A549 (cell line): ENCODE data around the gene SRM. TPM values are rescaled to one million over a fixed set of nuclear protein-coding genes. Genes with fewer than 3 reads are reported as not detected.

ENCODE experiments used
- ATAC-seq, 2 experiments: fragments of 200-7000 bp in 1 of 2; fragments of >200 bp in 1 of 2; cut with Nextera tagmentation in 1 of 2; cut with Tn5 transposase in 1 of 2; 3 replicates each; pipeline versions ENCODE4 v1.8.0 to v1.9.1; 2018 to 2020; ENCODE audit warnings: mild to moderate bottlenecking in 1 of 2, moderate library complexity in 1 of 2
- CTCF ChIA-PET: fragments of 300-600 bp; sonication (Branson Sonifier 250); formaldehyde crosslinking; extraction: SDS; loops from one replicate; lab custom pipeline; 2021; ENCODE audit warnings: antibody characterized with exemption, inconsistent platforms; lab: Yijun Ruan, JAX
- POLR2A ChIA-PET: fragments of 350-600 bp; formaldehyde crosslinking; extraction: SDS; loops from one replicate; lab custom pipeline; 2021; ENCODE audit warnings: antibody characterized with exemption, inconsistent platforms; lab: Yijun Ruan, JAX
- DNase-seq, 2 experiments: peaks; one replicate each; pipeline versions ENCODE4 v3.0.0 to v3.0.0-alpha.2; 2011 to 2016; ENCODE audit warnings: low read depth in 1 of 2, low spot score in 1 of 2
- FAIRE-seq: peaks from 2 replicates; lab custom pipeline; 2011; peaks lifted over from hg19 to GRCh38; lab: Jason Lieb, UNC
- H3K27ac ChIP-seq, 2 experiments: fragments of >200 bp; sonication (Bioruptor Twin); formaldehyde crosslinking; 3 replicates each; pipeline ENCODE4 v1.5.1; 2016 to 2017
- H3K4me1 ChIP-seq: fragments of >200 bp; sonication (Bioruptor Twin); formaldehyde crosslinking; 3 replicates; pipeline ENCODE4 v1.6.1; 2016
- H3K4me2 ChIP-seq: fragments of >200 bp; sonication (Bioruptor Twin); formaldehyde crosslinking; 3 replicates; pipeline ENCODE4 v1.6.1; 2016
- H3K4me3 ChIP-seq: fragments of >200 bp; sonication (Bioruptor Twin); formaldehyde crosslinking; 3 replicates; pipeline ENCODE4 v1.5.1; 2016
- H3K9me3 ChIP-seq: fragments of >200 bp; sonication (Bioruptor Twin); formaldehyde crosslinking; 3 replicates; pipeline ENCODE4 v1.6.1; 2016
- BCL3 ChIP-seq: fragments of >200 bp; sonication (Bioruptor Twin); formaldehyde crosslinking; IDR thresholded peaks from 3 replicates; pipeline ENCODE4 v1.6.1; 2016
- CBX2 ChIP-seq: fragments of 200-600 bp; sonication (generic); IDR thresholded peaks from 2 replicates; pipeline ENCODE4 v1.6.1; 2016; ENCODE audit warnings: low read depth, mild to moderate bottlenecking, borderline replicate concordance
- E2F6 ChIP-seq: IDR thresholded peaks from 2 replicates; pipeline ENCODE4 v1.6.1; 2012; ENCODE audit warnings: low read depth, borderline replicate concordance
- EP300 ChIP-seq, 2 experiments: fragments of >200 bp; sonication (Bioruptor Twin); formaldehyde crosslinking; IDR thresholded peaks; 2 replicates in 1 of 2; 3 replicates in 1 of 2; pipeline ENCODE4 v1.6.1; 2016 to 2017
- FOSB ChIP-seq: fragments of 250-450 bp; sonication (Bioruptor Pico); IDR thresholded peaks from 2 replicates; pipeline ENCODE4 v1.5.0; 2020; ENCODE audit warnings: mild to moderate bottlenecking, moderate library complexity
- FOXS1 ChIP-seq: fragments of 250-450 bp; sonication (Bioruptor Pico); IDR thresholded peaks from 2 replicates; pipeline ENCODE4 v1.5.0; 2020; ENCODE audit warnings: mild to moderate bottlenecking, moderate library complexity
- GATA3 ChIP-seq: IDR thresholded peaks from 2 replicates; pipeline ENCODE4 v1.6.1; 2012; ENCODE audit warnings: borderline replicate concordance
- HDAC2 ChIP-seq: fragments of 200-600 bp; sonication (generic); IDR thresholded peaks from 2 replicates; pipeline ENCODE4 v1.6.1; 2016
- HES2 ChIP-seq: fragments of >200 bp; sonication (Bioruptor Twin); formaldehyde crosslinking; IDR thresholded peaks from 2 replicates; pipeline ENCODE4 v1.6.1; 2016
- HEYL ChIP-seq: fragments of 250-450 bp; sonication (Bioruptor Pico); IDR thresholded peaks from 2 replicates; pipeline ENCODE4 v1.8.0; 2021; ENCODE audit warnings: mild to moderate bottlenecking, moderate library complexity
- HOXB13 ChIP-seq: fragments of 250-450 bp; sonication (Bioruptor Pico); IDR thresholded peaks from 2 replicates; pipeline ENCODE4 v1.5.0; 2020; ENCODE audit warnings: low read depth, mild to moderate bottlenecking, moderate library complexity
- JUNB ChIP-seq: fragments of >200 bp; sonication (Bioruptor Twin); formaldehyde crosslinking; IDR thresholded peaks from 2 replicates; pipeline ENCODE4 v1.6.1; 2016
- KDM1A ChIP-seq: fragments of 200-600 bp; sonication (generic); IDR thresholded peaks from 2 replicates; pipeline ENCODE4 v1.6.1; 2016; ENCODE audit warnings: low read depth, mild to moderate bottlenecking
- MYC ChIP-seq: IDR thresholded peaks from 2 replicates; pipeline ENCODE4 v1.6.1; 2012; ENCODE audit warnings: mild to moderate bottlenecking, inconsistent platforms, low read length, improper control_type of control experiment, borderline replicate concordance
- NFE2L2 ChIP-seq: fragments of 150-350 bp; conservative IDR thresholded peaks from 2 replicates; pipeline ENCODE4 v1.6.1; 2014; ENCODE audit warnings: low read length
- NPAS2 ChIP-seq: fragments of 250-450 bp; sonication (Bioruptor Pico); IDR thresholded peaks from 2 replicates; pipeline ENCODE4 v1.8.0; 2022; ENCODE audit warnings: mild to moderate bottlenecking, moderate library complexity, borderline replicate concordance
- NR3C1 ChIP-seq: fragments of >200 bp; sonication (Bioruptor Twin); formaldehyde crosslinking; IDR thresholded peaks from 3 replicates; pipeline ENCODE4 v1.6.1; 2017
- PHF8 ChIP-seq: fragments of 200-600 bp; sonication (generic); IDR thresholded peaks from 2 replicates; pipeline ENCODE4 v1.6.1; 2016; ENCODE audit warnings: low read depth, mild to moderate bottlenecking, antibody characterized with exemption, moderate library complexity, borderline replicate concordance
- POLR2A ChIP-seq: IDR thresholded peaks from 2 replicates; pipeline ENCODE4 v1.6.1; 2012; ENCODE audit warnings: mild to moderate bottlenecking, low read length
- RCOR1 ChIP-seq: fragments of 150-350 bp; IDR thresholded peaks from 2 replicates; pipeline ENCODE4 v1.6.1; 2014; ENCODE audit warnings: antibody characterized with exemption, low read length, low read depth
- REST ChIP-seq: fragments of 200-600 bp; sonication (generic); IDR thresholded peaks from 2 replicates; pipeline ENCODE4 v1.6.1; 2016; ENCODE audit warnings: antibody characterized with exemption, mild to moderate bottlenecking, moderate library complexity
- RNF2 ChIP-seq: fragments of 200-600 bp; sonication (generic); IDR thresholded peaks from 2 replicates; pipeline ENCODE4 v1.6.1; 2016; ENCODE audit warnings: low read depth, mild to moderate bottlenecking, antibody characterized with exemption, moderate library complexity, borderline replicate concordance
- SMC3 ChIP-seq: fragments of >200 bp; sonication (Bioruptor Twin); formaldehyde crosslinking; IDR thresholded peaks from 3 replicates; pipeline ENCODE4 v1.6.1; 2018; ENCODE audit warnings: inconsistent platforms
- SREBF2 ChIP-seq: fragments of 450-650 bp; IDR thresholded peaks from 2 replicates; pipeline ENCODE4 v1.6.1; 2014; ENCODE audit warnings: mild to moderate bottlenecking, moderate library complexity
- TFCP2L1 ChIP-seq: fragments of 250-450 bp; sonication (Bioruptor Pico); IDR thresholded peaks from 2 replicates; pipeline ENCODE4 v1.5.0; 2021; ENCODE audit warnings: mild to moderate bottlenecking
- TP53 ChIP-seq: fragments of 250-450 bp; sonication (Bioruptor Pico); IDR thresholded peaks from 2 replicates; pipeline ENCODE4 v1.5.0; 2021; ENCODE audit warnings: mild to moderate bottlenecking, moderate library complexity
- ZC3H11A ChIP-seq: fragments of 450-650 bp; IDR thresholded peaks from 2 replicates; pipeline ENCODE4 v1.6.1; 2014; ENCODE audit warnings: antibody characterized with exemption, mild to moderate bottlenecking
- ZSCAN20 ChIP-seq: fragments of 250-450 bp; sonication (Bioruptor Pico); IDR thresholded peaks from 2 replicates; pipeline ENCODE4 v1.8.0; 2022; ENCODE audit warnings: mild to moderate bottlenecking, moderate library complexity
- WGBS: methylation state at CpG from one replicate; pipeline ENCODE4 v1.1.6; 2017; ENCODE audit errors: missing lambda C conversion rate; 5-methylcytosine and 5-hydroxymethylcytosine counted together
- polyA minus RNA-seq: library from RNA; depleted of rRNA, polyadenylated mRNA; stranded (reverse); fragments of >200 nt; gene quantifications from 2 replicates; pipeline ENCODE4 v1.2.3, GENCODE V29; 2011; rRNA and poly(A)+ RNA removed
- polyA plus RNA-seq, 4 experiments: library from polyadenylated mRNA; depleted of rRNA in 3 of 4; stranded (reverse); fragments of >200 nt; fragmentation: RNase III in 1 of 4; extraction: RNeasy Plus Mini Kit Qiagen cat#74134 plus additional on column Dnase treatment in 1 of 4; gene quantifications; 2 replicates in 3 of 4; 3 replicates in 1 of 4; pipeline ENCODE4 v1.2.3, GENCODE V29; 2011 to 2017
- TF ChIP-seq, protein P1 (sequence below): fragments of >200 bp; sonication (Bioruptor Twin); formaldehyde crosslinking; IDR thresholded peaks from 3 replicates; pipeline ENCODE4 v1.5.1; 2016
- TF ChIP-seq, protein P2 (sequence below): fragments of 250-450 bp; sonication (Bioruptor Pico); IDR thresholded peaks from 2 replicates; pipeline ENCODE4 v1.5.0; 2020; ENCODE audit warnings: low read depth, mild to moderate bottlenecking, moderate library complexity
- TF ChIP-seq, protein P3 (sequence below): IDR thresholded peaks from 2 replicates; pipeline ENCODE4 v1.6.1; 2012

The SRM gene
- polyA plus RNA-seq (2011; rRNA removed) = 30.8 and 43.6 TPM in 2 replicates
- polyA plus RNA-seq (2012; cell fraction: cytosol; rRNA removed) = 186 and 208 TPM in 2 replicates
- 93.0 and 140 TPM in 2 replicates for polyA plus RNA-seq (2012; cell fraction: nucleus; rRNA removed)
- polyA plus RNA-seq (2017; fragmentation: RNase III; extraction: RNeasy Plus Mini Kit Qiagen cat#74134 plus additional on column Dnase treatment) = 87.8 to 97.5 TPM (median 89.7 TPM) in 3 replicates
- polyA minus RNA-seq = 62.6 and 97.6 TPM in 2 replicates

DNA sequence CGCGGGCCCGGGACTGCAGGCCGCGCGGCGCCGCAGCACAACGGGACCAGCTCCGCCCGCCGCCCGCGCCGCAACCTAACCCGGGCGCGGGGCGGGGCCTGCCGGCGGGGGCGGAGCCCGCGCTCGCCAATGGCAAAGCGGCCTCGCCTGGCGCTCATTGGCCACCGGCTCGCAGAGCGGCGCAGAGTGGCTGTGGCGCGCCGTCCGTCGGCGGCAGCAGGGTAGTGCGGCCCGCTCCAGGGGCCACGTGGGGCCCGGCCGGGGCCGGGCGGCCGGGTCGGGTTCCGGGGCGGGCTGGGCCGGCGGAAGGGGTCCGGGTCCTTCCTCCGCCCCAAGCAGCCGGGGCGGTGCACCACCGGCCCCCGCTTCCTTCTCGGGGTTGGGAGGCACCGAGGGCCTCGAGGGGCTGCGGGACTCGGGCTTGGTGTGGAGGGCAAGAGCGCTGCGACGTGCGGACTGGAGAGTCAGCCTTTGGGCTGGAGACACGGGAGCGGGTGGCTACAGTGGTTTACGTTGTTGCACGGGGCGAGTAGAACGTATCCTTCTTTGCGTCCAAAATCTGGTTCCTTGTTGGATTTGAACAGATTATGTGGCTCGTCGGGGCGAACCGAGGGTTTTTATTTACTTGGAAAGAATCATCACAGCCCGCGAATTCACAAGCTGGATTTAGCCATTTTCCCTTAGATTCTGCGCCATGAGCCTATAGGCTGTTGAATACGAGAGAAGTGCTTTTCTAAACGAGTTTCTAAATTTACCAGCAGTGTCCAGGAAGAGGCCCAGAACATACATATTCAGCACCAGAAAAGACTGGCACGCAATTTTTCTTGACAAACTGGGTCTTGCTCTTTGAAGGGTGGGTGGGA is at the start of gene SRM:
TSS of gene SRM (minus strand) at position 51 of the 863 bp plus-strand sequence. CDS start 75 bp downstream, outside the sequence.
- 2% methylated on average over 10 of the region's 83 CpGs for WGBS
- TF ChIP-seq FOSB (CRISPR knock-in tag) (no peak), HES2 (no peak), HEYL (CRISPR knock-in tag) (no peak), POLR2A (peak; percentile 82), RCOR1 (no peak), TFCP2L1 (no peak), RNF2 (no peak), KDM1A (no peak), EP300 (IDR thresholded peaks at IDR 0.05) (no peak), REST (no peak), E2F6 (no peak), JUNB (no peak), ZSCAN20 (CRISPR knock-in tag) (no peak), MYC (peak; percentile 75; the same call in 1 of the 2 replicates), SREBF2 (no peak), ZC3H11A (no peak), PHF8 (peak; percentile 43; the same call in 1 of the 2 replicates), BCL3 (peak; percentile 65; the same call in 1 of the 3 replicates), GATA3 (no peak), CBX2 (no peak), TP53 (CRISPR knock-in tag) (0 out of 2 replicates have a peak, but pooled peaks have one; percentile 48), NFE2L2 (no peak), HDAC2 (no peak), HOXB13 (CRISPR knock-in tag) (no peak), NR3C1 (no peak), FOXS1 (CRISPR knock-in tag) (no peak), SMC3 (no peak), NPAS2 (CRISPR knock-in tag) (no peak)
- TF ChIP-seq, protein P1, sequence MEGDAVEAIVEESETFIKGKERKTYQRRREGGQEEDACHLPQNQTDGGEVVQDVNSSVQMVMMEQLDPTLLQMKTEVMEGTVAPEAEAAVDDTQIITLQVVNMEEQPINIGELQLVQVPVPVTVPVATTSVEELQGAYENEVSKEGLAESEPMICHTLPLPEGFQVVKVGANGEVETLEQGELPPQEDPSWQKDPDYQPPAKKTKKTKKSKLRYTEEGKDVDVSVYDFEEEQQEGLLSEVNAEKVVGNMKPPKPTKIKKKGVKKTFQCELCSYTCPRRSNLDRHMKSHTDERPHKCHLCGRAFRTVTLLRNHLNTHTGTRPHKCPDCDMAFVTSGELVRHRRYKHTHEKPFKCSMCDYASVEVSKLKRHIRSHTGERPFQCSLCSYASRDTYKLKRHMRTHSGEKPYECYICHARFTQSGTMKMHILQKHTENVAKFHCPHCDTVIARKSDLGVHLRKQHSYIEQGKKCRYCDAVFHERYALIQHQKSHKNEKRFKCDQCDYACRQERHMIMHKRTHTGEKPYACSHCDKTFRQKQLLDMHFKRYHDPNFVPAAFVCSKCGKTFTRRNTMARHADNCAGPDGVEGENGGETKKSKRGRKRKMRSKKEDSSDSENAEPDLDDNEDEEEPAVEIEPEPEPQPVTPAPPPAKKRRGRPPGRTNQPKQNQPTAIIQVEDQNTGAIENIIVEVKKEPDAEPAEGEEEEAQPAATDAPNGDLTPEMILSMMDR = no peak
- TF ChIP-seq, protein P2, sequence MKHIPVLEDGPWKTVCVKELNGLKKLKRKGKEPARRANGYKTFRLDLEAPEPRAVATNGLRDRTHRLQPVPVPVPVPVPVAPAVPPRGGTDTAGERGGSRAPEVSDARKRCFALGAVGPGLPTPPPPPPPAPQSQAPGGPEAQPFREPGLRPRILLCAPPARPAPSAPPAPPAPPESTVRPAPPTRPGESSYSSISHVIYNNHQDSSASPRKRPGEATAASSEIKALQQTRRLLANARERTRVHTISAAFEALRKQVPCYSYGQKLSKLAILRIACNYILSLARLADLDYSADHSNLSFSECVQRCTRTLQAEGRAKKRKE (CRISPR knock-in tag) = no peak
- TF ChIP-seq, protein P3, sequence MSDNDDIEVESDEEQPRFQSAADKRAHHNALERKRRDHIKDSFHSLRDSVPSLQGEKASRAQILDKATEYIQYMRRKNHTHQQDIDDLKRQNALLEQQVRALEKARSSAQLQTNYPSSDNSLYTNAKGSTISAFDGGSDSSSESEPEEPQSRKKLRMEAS = peak; percentile 79

More for the DNA sequence above, at the start of gene SRM:
- H3K4me1 ChIP-seq = peaks cover 9% of the 10 kb centered on the region; the same call in 2 of the 3 replicates
- H3K27ac ChIP-seq = peak within 1 kb of the TSS; percentile 95 to 100
- ATAC-seq = peak; percentile 95 to 97
- H3K4me2 ChIP-seq = peak within 1 kb of the TSS; percentile 91
- H3K9me3 ChIP-seq = no peaks in the 10 kb centered on the region
- ChIA-PET POLR2A (interaction anchor here (0.6 to 1.0 kb wide), 2 partner anchors 8 to 22 kb away, joined by 3 read pairs; no protein-coding TSS in a partner anchor), CTCF (interaction anchor here (0.6 to 2.8 kb wide), 3 partner anchors 20 to 22 kb away, joined by 3 to 15 read pairs (median 3); no protein-coding TSS in a partner anchor)
- peak; percentile 83 to 89 for DNase-seq
- peak within 1 kb of the TSS; percentile 97 for H3K4me3 ChIP-seq
- no peak for FAIRE-seq
